K562 (cell line): ENCODE measurements around the gene RHD. TPM values are rescaled to one million over a fixed set of nuclear protein-coding genes. Genes with fewer than 3 reads are reported as not detected.

ENCODE experiments used
- CBX3 ChIP-seq, 2 experiments: IDR thresholded peaks; 1 replicate in 1 of 2; 2 replicates in 1 of 2; pipeline ENCODE4 v1.6.1; 2012; ENCODE audit warnings: inconsistent platforms in 2 of 2, low read length in 2 of 2, borderline replicate concordance in 1 of 2, control low read depth in 1 of 2
- EHMT2 ChIP-seq: fragments of 450-650 bp; IDR thresholded peaks from 2 replicates; pipeline ENCODE4 v1.6.1; 2018; ENCODE audit warnings: antibody characterized with exemption
- JUNB ChIP-seq: fragments of 450-650 bp; formaldehyde crosslinking; conservative IDR thresholded peaks from 2 replicates; pipeline ENCODE4 v1.4.0; 2020; ENCODE audit warnings: mild to moderate bottlenecking
- MAX ChIP-seq: sonication (generic); formaldehyde crosslinking; IDR thresholded peaks from 2 replicates; pipeline ENCODE4 v1.9.0; 2022; ENCODE audit warnings: mild to moderate bottlenecking, missing genetic modification reagents
- MAZ ChIP-seq, 2 experiments: fragments of 450-650 bp in 1 of 2; sonication (generic) in 1 of 2; formaldehyde crosslinking; IDR thresholded peaks in 1 of 2; conservative IDR thresholded peaks in 1 of 2; 2 replicates each; pipeline versions ENCODE4 v1.4.0 to v1.5.0; 2020; ENCODE audit warnings: mild to moderate bottlenecking in 1 of 2, missing genetic modification reagents in 1 of 2
- MGA ChIP-seq: fragments of 450-650 bp; IDR thresholded peaks from 2 replicates; pipeline ENCODE4 v1.6.1; 2016; ENCODE audit warnings: mild to moderate bottlenecking, moderate library complexity
- MXD1 ChIP-seq: fragments of 250-450 bp; sonication (Bioruptor Pico); IDR thresholded peaks from 2 replicates; pipeline ENCODE4 v1.8.0; 2021; ENCODE audit warnings: borderline replicate concordance, mild to moderate bottlenecking, moderate library complexity; ENCODE audit not compliant: poor library complexity, severe bottlenecking
- MYC ChIP-seq, 2 experiments: fragments of 250-450 bp in 1 of 2; sonication (Bioruptor Pico) in 1 of 2; IDR thresholded peaks; 2 replicates each; pipeline versions ENCODE4 v1.5.1 to v1.6.1; 2012 to 2021; ENCODE audit warnings: low read depth in 2 of 2, borderline replicate concordance in 1 of 2, improper control_type of control experiment in 1 of 2, low read length in 1 of 2, mild to moderate bottlenecking in 1 of 2, moderate library complexity in 1 of 2
- TCF3 ChIP-seq: sonication (generic); formaldehyde crosslinking; IDR thresholded peaks from 2 replicates; pipeline ENCODE4 v1.4.0; 2020; ENCODE audit warnings: mild to moderate bottlenecking, missing genetic modification reagents
- ZFP1 ChIP-seq: fragments of 450-650 bp; formaldehyde crosslinking; IDR thresholded peaks from 2 replicates; pipeline ENCODE4 v1.4.0; 2020; ENCODE audit warnings: mild to moderate bottlenecking, mixed read lengths
- ZNF584 ChIP-seq: fragments of 200-800 bp; sonication (Bioruptor generic); IDR thresholded peaks from 2 replicates; pipeline ENCODE4 v1.6.1; 2016; ENCODE audit warnings: low read depth, mild to moderate bottlenecking, missing genetic modification characterization, missing compliant biosample characterization
- ZNF778 ChIP-seq: fragments of 450-650 bp; formaldehyde crosslinking; IDR thresholded peaks from 2 replicates; pipeline ENCODE4 v1.4.0; 2020; ENCODE audit warnings: mild to moderate bottlenecking, moderate library complexity
- polyA plus RNA-seq, 8 experiments: library from polyadenylated mRNA; depleted of rRNA in 4 of 8; stranded (reverse) in 5 of 8; unstranded in 3 of 8; fragments of >200 nt; fragmentation: Nextera tagmentation in 2 of 8; fragmentation: Illumina TruSeq in 1 of 8; extraction: Ambion mirVana in 2 of 8; extraction: Trizol in 1 of 8; gene quantifications; 2 replicates each; pipeline versions ENCODE4 v1.2.1 to v1.2.3, GENCODE V29; 2011 to 2014; ENCODE audit warnings: inconsistent platforms in 1 of 8, missing spikeins in 1 of 8
- total RNA-seq, 7 experiments: library from RNA; depleted of rRNA in 6 of 7; stranded (reverse); fragments of >200 nt in 6 of 7; fragmentation: Illumina TruSeq in 2 of 7; extraction: Trizol in 2 of 7; gene quantifications; 2 replicates each; pipeline versions ENCODE4 v1.2.1 to v1.2.3, GENCODE V29; 2011 to 2021; ENCODE audit warnings: low replicate concordance in 1 of 7

The RHD gene
- total and polyA plus RNA-seq, 9 of the 15 experiments (the other 6 are each of a cell fraction or from before 2014, with no cell fraction given) = 8.8 to 32.4 (median 15.0) TPM

- TF ChIP-seq ZFP1 (CRISPR knock-in tag) = no peak
- TF ChIP-seq EHMT2 = peak; percentile 40; the same call in 1 of the 2 replicates
- TF ChIP-seq ZNF584 (CRISPR knock-in tag) = peak; percentile 68; the same call in 1 of the 2 replicates
- TF ChIP-seq CBX3 (IDR thresholded peaks at IDR 0.05; ENCODE audit: borderline replicate concordance in 1 of 2, low read length in 2 of 2) = peak in 1 of 2 experiments; percentile 14; a peak in 1 of 3 replicates
- TF ChIP-seq TCF3 = peak; percentile 21; the same call in 1 of the 2 replicates
- TF ChIP-seq MAZ (CRISPR knock-in tag; conservative IDR thresholded peaks at IDR 0.05 in 1 of 2, IDR thresholded peaks at IDR 0.05 in 1 of 2) = 0 out of 4 replicates have a peak, but pooled peaks of 1 of the 2 experiments have one; percentile 36
- peak; percentile 68 for TF ChIP-seq MGA
- TF ChIP-seq JUNB (CRISPR knock-in tag) = 0 out of 2 replicates have a peak, but pooled peaks have one; percentile 49
- no peak for TF ChIP-seq ZNF778 (CRISPR knock-in tag)
- TF ChIP-seq MYC (IDR thresholded peaks at IDR 0.05; ENCODE audit: low read depth, low read length) = peak; percentile 77
- TF ChIP-seq MYC (CRISPR knock-in tag; IDR thresholded peaks at IDR 0.05; ENCODE audit: borderline replicate concordance, low read depth) = no peak
- TF ChIP-seq MXD1 (CRISPR knock-in tag) = peak; percentile 24
- TF ChIP-seq MAX (CRISPR knock-in tag) = peak; percentile 77
These were observed 88.6 kb downstream of the RHD start (continued) for GRCh38 chr1:25360596-25361581.
